ENCODE data around the gene VMAC.

- TF ChIP-seq, protein P1, sequence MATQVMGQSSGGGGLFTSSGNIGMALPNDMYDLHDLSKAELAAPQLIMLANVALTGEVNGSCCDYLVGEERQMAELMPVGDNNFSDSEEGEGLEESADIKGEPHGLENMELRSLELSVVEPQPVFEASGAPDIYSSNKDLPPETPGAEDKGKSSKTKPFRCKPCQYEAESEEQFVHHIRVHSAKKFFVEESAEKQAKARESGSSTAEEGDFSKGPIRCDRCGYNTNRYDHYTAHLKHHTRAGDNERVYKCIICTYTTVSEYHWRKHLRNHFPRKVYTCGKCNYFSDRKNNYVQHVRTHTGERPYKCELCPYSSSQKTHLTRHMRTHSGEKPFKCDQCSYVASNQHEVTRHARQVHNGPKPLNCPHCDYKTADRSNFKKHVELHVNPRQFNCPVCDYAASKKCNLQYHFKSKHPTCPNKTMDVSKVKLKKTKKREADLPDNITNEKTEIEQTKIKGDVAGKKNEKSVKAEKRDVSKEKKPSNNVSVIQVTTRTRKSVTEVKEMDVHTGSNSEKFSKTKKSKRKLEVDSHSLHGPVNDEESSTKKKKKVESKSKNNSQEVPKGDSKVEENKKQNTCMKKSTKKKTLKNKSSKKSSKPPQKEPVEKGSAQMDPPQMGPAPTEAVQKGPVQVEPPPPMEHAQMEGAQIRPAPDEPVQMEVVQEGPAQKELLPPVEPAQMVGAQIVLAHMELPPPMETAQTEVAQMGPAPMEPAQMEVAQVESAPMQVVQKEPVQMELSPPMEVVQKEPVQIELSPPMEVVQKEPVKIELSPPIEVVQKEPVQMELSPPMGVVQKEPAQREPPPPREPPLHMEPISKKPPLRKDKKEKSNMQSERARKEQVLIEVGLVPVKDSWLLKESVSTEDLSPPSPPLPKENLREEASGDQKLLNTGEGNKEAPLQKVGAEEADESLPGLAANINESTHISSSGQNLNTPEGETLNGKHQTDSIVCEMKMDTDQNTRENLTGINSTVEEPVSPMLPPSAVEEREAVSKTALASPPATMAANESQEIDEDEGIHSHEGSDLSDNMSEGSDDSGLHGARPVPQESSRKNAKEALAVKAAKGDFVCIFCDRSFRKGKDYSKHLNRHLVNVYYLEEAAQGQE (IDR thresholded peaks at IDR 0.05; ENCODE audit: insufficient read depth in 1 of 2, low read depth in 2 of 2, low read length in 2 of 2): no peak
- TF ChIP-seq POLR2AphosphoS5 (IDR thresholded peaks at IDR 0.05; ENCODE audit: low read depth, low read length) (no peak), TAF1 (IDR thresholded peaks at IDR 0.05; ENCODE audit: borderline replicate concordance, insufficient read depth, low read length) (no peak)
Observed at GRCh38 chr19:5956323-5956722, 51.7 kb downstream of the VMAC start.

All from PFSK-1 (cell line).